IMR-90 (cell line): Measurements from ENCODE around the gene SLC48A1. TPM values are rescaled to one million over a fixed set of nuclear protein-coding genes. Genes with fewer than 3 reads are reported as not detected.

Experiments
- ATAC-seq: fragments of 200-7000 bp; cut with Tn5 transposase; 2 replicates; pipeline ENCODE4 v1.9.1; 2020; ENCODE audit warnings: low read depth, mild to moderate bottlenecking, moderate library complexity
- BruUV-seq: library from RNA; stranded (reverse); fragments of 400-500 nt; replicated peaks from 2 replicates; lab custom pipeline; 2021; lab: Mats Ljungman, UMichigan
- CTCF ChIA-PET: fragments of 300-600 bp; formaldehyde crosslinking; extraction: SDS; loops from one replicate; lab custom pipeline; 2021; ENCODE audit warnings: antibody characterized with exemption; lab: Yijun Ruan, JAX
- POLR2A ChIA-PET: fragments of 300-600 bp; sonication (Branson Sonifier 250); formaldehyde crosslinking; loops from one replicate; lab custom pipeline; 2022; ENCODE audit warnings: antibody characterized with exemption; ENCODE audit not compliant: unreplicated experiment; lab: Charles Lee
- DNase-seq: peaks from one replicate; pipeline ENCODE4 v3.0.0; 2013
- H2AFZ ChIP-seq: replicated peaks from 2 replicates; pipeline ENCODE3; 2013; ENCODE audit warnings: low read length, mild to moderate bottlenecking; ENCODE audit not compliant: poor library complexity
- H2AK5ac ChIP-seq: 2 replicates; pipeline ENCODE4 v1.6.1; 2013; ENCODE audit warnings: low read depth, low read length, inconsistent platforms
- H2AK9ac ChIP-seq: replicated peaks from 2 replicates; pipeline ENCODE3; 2013; ENCODE audit warnings: mild to moderate bottlenecking, low read depth, low read length, moderate library complexity; ENCODE audit not compliant: poor library complexity
- H2BK120ac ChIP-seq: 2 replicates; pipeline ENCODE4 v1.6.1; 2013; ENCODE audit warnings: low read depth, low read length, inconsistent platforms
- H2BK15ac ChIP-seq: 3 replicates; pipeline ENCODE4 v1.6.1; 2013; ENCODE audit warnings: low read depth, low read length, inconsistent platforms
- H2BK20ac ChIP-seq: 2 replicates; pipeline ENCODE4 v1.6.1; 2013; ENCODE audit warnings: low read depth, mild to moderate bottlenecking, inconsistent platforms, low read length, moderate library complexity
- H2BK5ac ChIP-seq: 2 replicates; pipeline ENCODE4 v1.6.1; 2013; ENCODE audit warnings: mild to moderate bottlenecking, low read depth, low read length, inconsistent platforms; ENCODE audit not compliant: poor library complexity, severe bottlenecking
- H3K14ac ChIP-seq: replicated peaks from 2 replicates; pipeline ENCODE4 v1.6.1; 2013; ENCODE audit warnings: low read depth, low read length, inconsistent platforms
- H3K18ac ChIP-seq: 2 replicates; pipeline ENCODE4 v1.6.1; 2013; ENCODE audit warnings: low read depth, low read length, control low read depth
- H3K23ac ChIP-seq: 2 replicates; pipeline ENCODE4 v1.6.1; 2013; ENCODE audit warnings: low read depth, low read length, inconsistent platforms
- H3K27ac ChIP-seq: 2 replicates; pipeline ENCODE4 v1.5.1; 2013; ENCODE audit warnings: mild to moderate bottlenecking, control low read depth, low read length; ENCODE audit not compliant: insufficient read depth
- H3K27me3 ChIP-seq: 2 replicates; pipeline ENCODE4 v1.6.1; 2013; ENCODE audit warnings: low read length; ENCODE audit not compliant: control insufficient read depth, insufficient read depth
- H3K36me3 ChIP-seq: 2 replicates; pipeline ENCODE4 v1.6.1; 2013; ENCODE audit warnings: low read length, mixed read lengths; ENCODE audit not compliant: control insufficient read depth, insufficient read depth
- H3K4ac ChIP-seq: 2 replicates; pipeline ENCODE4 v1.6.1; 2013; ENCODE audit warnings: low read depth, low read length, inconsistent platforms
- H3K4me1 ChIP-seq: 2 replicates; pipeline ENCODE4 v1.6.1; 2013; ENCODE audit warnings: low read length, mixed read lengths; ENCODE audit not compliant: control insufficient read depth, insufficient read depth
- H3K4me2 ChIP-seq: 2 replicates; pipeline ENCODE4 v1.6.1; 2013; ENCODE audit warnings: low read depth, mild to moderate bottlenecking, control low read depth, low read length, moderate library complexity
- H3K4me3 ChIP-seq: 2 replicates; pipeline ENCODE4 v1.5.1; 2013; ENCODE audit warnings: low read depth, mild to moderate bottlenecking, control low read depth, low read length, moderate library complexity; ENCODE audit not compliant: insufficient read depth
- H3K56ac ChIP-seq: 2 replicates; pipeline ENCODE4 v1.6.1; 2013; ENCODE audit warnings: low read length, inconsistent platforms; ENCODE audit not compliant: insufficient read depth; ENCODE audit errors: extremely low read depth
- H3K79me1 ChIP-seq, 2 experiments: 2 replicates each; pipeline ENCODE4 v1.6.1; 2013; ENCODE audit warnings: low read length in 2 of 2, inconsistent platforms in 1 of 2, low read depth in 1 of 2
- H3K9ac ChIP-seq: 2 replicates; pipeline ENCODE4 v1.6.1; 2013; ENCODE audit warnings: low read depth, low read length, control low read depth
- H3K9me1 ChIP-seq: 2 replicates; pipeline ENCODE4 v1.6.1; 2013; ENCODE audit warnings: low read length, inconsistent platforms; ENCODE audit not compliant: insufficient read depth
- H3K9me3 ChIP-seq: 2 replicates; pipeline ENCODE4 v1.6.1; 2013; ENCODE audit warnings: low read length; ENCODE audit not compliant: control insufficient read depth, insufficient read depth
- H4K20me1 ChIP-seq: 2 replicates; pipeline ENCODE4 v1.6.1; 2013; ENCODE audit warnings: low read length, inconsistent platforms; ENCODE audit not compliant: insufficient read depth
- H4K5ac ChIP-seq: 2 replicates; pipeline ENCODE4 v1.6.1; 2013; ENCODE audit warnings: mild to moderate bottlenecking, low read depth, low read length, control low read depth
- H4K8ac ChIP-seq, 2 experiments: 2 replicates each; pipeline ENCODE4 v1.6.1; 2013; ENCODE audit warnings: low read depth in 2 of 2, low read length in 2 of 2, control low read depth in 1 of 2, inconsistent platforms in 1 of 2
- H4K91ac ChIP-seq: 2 replicates; pipeline ENCODE4 v1.6.1; 2013; ENCODE audit warnings: low read depth, low read length, inconsistent platforms; ENCODE audit not compliant: insufficient read depth
- BHLHE40 ChIP-seq: fragments of 150-350 bp; IDR thresholded peaks from 2 replicates; pipeline ENCODE4 v1.6.1; 2016; ENCODE audit warnings: mild to moderate bottlenecking, low read depth, low read length
- CEBPB ChIP-seq: IDR thresholded peaks from 2 replicates; pipeline ENCODE4 v1.6.1; 2012; ENCODE audit warnings: low read depth, low read length, improper control_type of control experiment
- CHD1 ChIP-seq: IDR thresholded peaks from 2 replicates; pipeline ENCODE4 v1.6.1; 2012; ENCODE audit warnings: low read depth, low read length, improper control_type of control experiment
- FOS ChIP-seq: fragments of 150-350 bp; IDR thresholded peaks from 2 replicates; pipeline ENCODE4 v1.6.1; 2016; ENCODE audit warnings: low read depth, low read length
- MAFK ChIP-seq: IDR thresholded peaks from 2 replicates; pipeline ENCODE4 v1.6.1; 2012; ENCODE audit warnings: low read depth, low read length, improper control_type of control experiment
- MAZ ChIP-seq: IDR thresholded peaks from 2 replicates; pipeline ENCODE4 v1.6.1; 2012; ENCODE audit warnings: low read depth, mild to moderate bottlenecking, low read length, improper control_type of control experiment, moderate library complexity, borderline replicate concordance
- MXI1 ChIP-seq: IDR thresholded peaks from 2 replicates; pipeline ENCODE4 v1.6.1; 2012; ENCODE audit warnings: low read depth, mild to moderate bottlenecking, low read length, moderate library complexity, borderline replicate concordance
- NFE2L2 ChIP-seq: fragments of 150-350 bp; IDR thresholded peaks from 2 replicates; pipeline ENCODE4 v1.6.1; 2016; ENCODE audit warnings: low read depth, mild to moderate bottlenecking, low read length
- POLR2A ChIP-seq: IDR thresholded peaks from 2 replicates; pipeline ENCODE4 v1.6.1; 2012; ENCODE audit warnings: mild to moderate bottlenecking, low read depth, low read length
- RCOR1 ChIP-seq: IDR thresholded peaks from 2 replicates; pipeline ENCODE4 v1.6.1; 2012; ENCODE audit warnings: mild to moderate bottlenecking, low read length, improper control_type of control experiment; ENCODE audit not compliant: insufficient replicate concordance
- RFX5 ChIP-seq: IDR thresholded peaks from 2 replicates; pipeline ENCODE4 v1.8.0; 2012; ENCODE audit warnings: low read depth, mild to moderate bottlenecking, low read length, moderate library complexity
- SMC3 ChIP-seq: fragments of 150-350 bp; IDR thresholded peaks from 2 replicates; pipeline ENCODE4 v1.6.1; 2016; ENCODE audit warnings: low read depth, mild to moderate bottlenecking, antibody characterized with exemption, low read length, moderate library complexity
- WGBS, 2 experiments: methylation state at CpG; one replicate each; pipeline versions ENCODE4 v1.1.5 to v1.1.7; 2013; ENCODE audit warnings: missing lambda C conversion rate in 2 of 2; ENCODE audit not compliant: insufficient read length in 1 of 2; ENCODE audit errors: extremely low coverage in 2 of 2; 5-methylcytosine and 5-hydroxymethylcytosine counted together
- dilution Hi-C: fragments of 300-500 bp; cut with HindIII; formaldehyde crosslinking; loops from one replicate; pipeline ENCODE4 v1.14.3; 2018; ENCODE audit warnings: low sequenced_read_pairs; ENCODE audit not compliant: unreplicated experiment
- in situ Hi-C: fragments of 300-500 bp; cut with MboI; formaldehyde crosslinking; loops from 3 replicates; pipeline ENCODE4 v1.14.3; 2019; ENCODE audit warnings: low sequenced_read_pairs, inconsistent platforms, mixed read lengths
- intact Hi-C: fragments of 100-400 bp; cut with micrococcal nuclease; formaldehyde crosslinking; loops from 2 replicates; pipeline ENCODE4 v1.10.0; 2022
- polyA plus RNA-seq, 3 experiments: library from polyadenylated mRNA; depleted of rRNA; stranded (reverse); fragments of >200 nt; gene quantifications; 2 replicates each; pipeline ENCODE4 v1.2.3, GENCODE V29; 2012; ENCODE audit warnings: low replicate concordance in 1 of 3
- total RNA-seq: library from RNA; depleted of rRNA; stranded (reverse); fragments of >200 nt; gene quantifications from 2 replicates; pipeline ENCODE4 v1.2.3, GENCODE V29; 2012
- TF ChIP-seq, protein P1 (sequence below): fragments of 150-350 bp; IDR thresholded peaks from 2 replicates; pipeline ENCODE4 v1.6.1; 2016; ENCODE audit warnings: low read depth, mild to moderate bottlenecking, low read length, moderate library complexity, borderline replicate concordance
- TF ChIP-seq, protein P2 (sequence below): conservative IDR thresholded peaks from 2 replicates; pipeline ENCODE4 v1.5.1; 2012; ENCODE audit warnings: mild to moderate bottlenecking, low read depth, low read length, improper control_type of control experiment
- TF ChIP-seq, protein P3 (sequence below): fragments of 150-350 bp; IDR thresholded peaks from 2 replicates; pipeline ENCODE4 v1.6.1; 2017; ENCODE audit warnings: mild to moderate bottlenecking, antibody characterized with exemption, low read length, low read depth

The SLC48A1 gene
- total and polyA plus RNA-seq, 2 of the 4 experiments (the other 2 are of a cell fraction), result 4.8 to 5.9 TPM

DNA sequence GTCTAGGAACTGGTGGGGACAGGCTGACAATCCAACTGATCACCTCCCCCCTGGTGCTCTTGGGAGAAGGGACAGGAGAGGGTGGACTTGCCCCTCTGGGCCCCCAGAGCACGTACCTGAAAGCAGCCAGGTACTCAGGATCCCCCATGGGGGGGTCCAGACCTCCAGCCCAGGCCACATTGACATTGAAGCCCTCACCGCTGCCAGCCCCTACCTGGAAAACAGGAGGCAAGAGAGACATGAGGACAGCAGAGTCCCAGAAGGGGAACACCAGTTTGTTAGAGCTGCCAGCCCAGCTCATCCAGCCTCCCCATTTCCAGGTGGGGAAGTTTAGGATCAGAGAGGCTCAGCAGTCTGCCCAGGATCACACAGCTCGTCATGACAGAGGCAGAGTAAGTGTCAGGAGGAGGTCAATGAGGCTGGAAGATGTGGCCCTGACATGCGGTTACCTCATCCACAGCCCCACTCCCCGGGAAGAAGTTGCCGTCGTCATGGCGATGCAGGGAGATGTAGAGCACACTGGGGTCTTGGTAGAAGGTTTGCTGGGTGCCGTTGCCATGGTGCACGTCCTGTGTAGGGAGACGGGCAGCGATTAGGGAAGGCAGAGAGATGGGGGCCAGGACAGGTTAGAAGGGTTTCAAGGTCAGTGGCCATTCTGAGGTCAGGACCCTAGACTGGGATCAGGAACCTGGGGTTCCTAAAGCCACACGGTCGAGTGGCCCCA, 14.7 kb downstream of the SLC48A1 start:
- Histone ChIP-seq H4K91ac (no peak overlapping the region), H2AK9ac (no peak overlapping the region), H3K18ac (no peak overlapping the region), H3K9ac (no peak overlapping the region), H2AK5ac (no peak overlapping the region), H3K79me1 (peaks cover 0 to 25% of the 10 kb centered on the region in 2 experiments), H2BK15ac (no peak overlapping the region), H3K23ac (no peak overlapping the region), H3K4me2 (no peak overlapping the region), H3K36me3 (peaks cover 88% of the 10 kb centered on the region), H3K9me3 (no peaks in the 10 kb centered on the region), H3K4me3 (no peak overlapping the region), H3K14ac (no peak overlapping the region), H3K27me3 (no peaks in the 10 kb centered on the region), H4K5ac (no peak overlapping the region), H2BK20ac (no peak overlapping the region), H2BK5ac (no peak overlapping the region), H3K56ac (no peak overlapping the region), H3K4me1 (no peaks in the 10 kb centered on the region), H3K9me1 (no peaks in the 10 kb centered on the region), H4K20me1 (peaks cover 10% of the 10 kb centered on the region; the same call in 1 of the 2 replicates), H2AFZ (no peak overlapping the region), H3K4ac (no peak overlapping the region), H2BK120ac (no peak overlapping the region), H3K27ac (no peak overlapping the region), H4K8ac (no peak overlapping the region)
- dilution Hi-C loops (loop anchor here (10.0 kb wide), 1 partner anchor 57 kb away; no protein-coding TSS in a partner anchor), intact Hi-C loops (no loop called here), in situ Hi-C loops (loop anchor here (5.0 kb wide), 1 partner anchor 40 kb away; no protein-coding TSS in a partner anchor)
- no peak for DNase-seq
- ChIA-PET CTCF (no interaction called here), POLR2A (no interaction called here)
- WGBS, 2 experiments, result 89% methylated on average over 3 of the region's 14 CpGs; no CpG with 5 or more reads in 1 of the 2 experiments
- BruUV-seq, result no TSS peak
- no peak for ATAC-seq
- TF ChIP-seq MXI1, result no peak
- TF ChIP-seq, protein P1, sequence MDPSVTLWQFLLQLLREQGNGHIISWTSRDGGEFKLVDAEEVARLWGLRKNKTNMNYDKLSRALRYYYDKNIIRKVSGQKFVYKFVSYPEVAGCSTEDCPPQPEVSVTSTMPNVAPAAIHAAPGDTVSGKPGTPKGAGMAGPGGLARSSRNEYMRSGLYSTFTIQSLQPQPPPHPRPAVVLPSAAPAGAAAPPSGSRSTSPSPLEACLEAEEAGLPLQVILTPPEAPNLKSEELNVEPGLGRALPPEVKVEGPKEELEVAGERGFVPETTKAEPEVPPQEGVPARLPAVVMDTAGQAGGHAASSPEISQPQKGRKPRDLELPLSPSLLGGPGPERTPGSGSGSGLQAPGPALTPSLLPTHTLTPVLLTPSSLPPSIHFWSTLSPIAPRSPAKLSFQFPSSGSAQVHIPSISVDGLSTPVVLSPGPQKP, result no peak
- no peak for TF ChIP-seq CHD1
- TF ChIP-seq, protein P2, sequence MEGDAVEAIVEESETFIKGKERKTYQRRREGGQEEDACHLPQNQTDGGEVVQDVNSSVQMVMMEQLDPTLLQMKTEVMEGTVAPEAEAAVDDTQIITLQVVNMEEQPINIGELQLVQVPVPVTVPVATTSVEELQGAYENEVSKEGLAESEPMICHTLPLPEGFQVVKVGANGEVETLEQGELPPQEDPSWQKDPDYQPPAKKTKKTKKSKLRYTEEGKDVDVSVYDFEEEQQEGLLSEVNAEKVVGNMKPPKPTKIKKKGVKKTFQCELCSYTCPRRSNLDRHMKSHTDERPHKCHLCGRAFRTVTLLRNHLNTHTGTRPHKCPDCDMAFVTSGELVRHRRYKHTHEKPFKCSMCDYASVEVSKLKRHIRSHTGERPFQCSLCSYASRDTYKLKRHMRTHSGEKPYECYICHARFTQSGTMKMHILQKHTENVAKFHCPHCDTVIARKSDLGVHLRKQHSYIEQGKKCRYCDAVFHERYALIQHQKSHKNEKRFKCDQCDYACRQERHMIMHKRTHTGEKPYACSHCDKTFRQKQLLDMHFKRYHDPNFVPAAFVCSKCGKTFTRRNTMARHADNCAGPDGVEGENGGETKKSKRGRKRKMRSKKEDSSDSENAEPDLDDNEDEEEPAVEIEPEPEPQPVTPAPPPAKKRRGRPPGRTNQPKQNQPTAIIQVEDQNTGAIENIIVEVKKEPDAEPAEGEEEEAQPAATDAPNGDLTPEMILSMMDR, result no peak
- TF ChIP-seq RCOR1, result no peak
- TF ChIP-seq MAFK, result no peak
- no peak for TF ChIP-seq BHLHE40
- TF ChIP-seq RFX5, result no peak
- no peak for TF ChIP-seq SMC3
- TF ChIP-seq POLR2A, result no peak
- TF ChIP-seq MAZ, result no peak
- no peak for TF ChIP-seq FOS
- no peak for TF ChIP-seq NFE2L2
- no peak for TF ChIP-seq CEBPB
- TF ChIP-seq, protein P3, sequence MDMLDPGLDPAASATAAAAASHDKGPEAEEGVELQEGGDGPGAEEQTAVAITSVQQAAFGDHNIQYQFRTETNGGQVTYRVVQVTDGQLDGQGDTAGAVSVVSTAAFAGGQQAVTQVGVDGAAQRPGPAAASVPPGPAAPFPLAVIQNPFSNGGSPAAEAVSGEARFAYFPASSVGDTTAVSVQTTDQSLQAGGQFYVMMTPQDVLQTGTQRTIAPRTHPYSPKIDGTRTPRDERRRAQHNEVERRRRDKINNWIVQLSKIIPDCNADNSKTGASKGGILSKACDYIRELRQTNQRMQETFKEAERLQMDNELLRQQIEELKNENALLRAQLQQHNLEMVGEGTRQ, result no peak
